ENCODE measurements around the gene SEC14L3.

SEC14L3 gene

GRCh38 chr22:30424534-30425326 lies 47.1 kb downstream of the SEC14L3 start:
- Histone ChIP-seq H3K79me2 (ENCODE audit: insufficient read depth, low read length) (peaks cover 40% of the 10 kb centered on the region), H3K4me2 (ENCODE audit: insufficient read depth, low read length) (peak overlapping the region; percentile 99), H2AFZ (ENCODE audit: low read depth, low read length) (peak overlapping the region; percentile 95), H3K27ac (ENCODE audit: low read length) (peak overlapping the region; percentile 92), H3K9me3 (ENCODE audit: insufficient read depth, low read length, severe bottlenecking) (no peaks in the 10 kb centered on the region), H3K4me1 (ENCODE audit: insufficient read depth, low read length) (peaks cover 59% of the 10 kb centered on the region), H3K9ac (ENCODE audit: low read depth, low read length) (peak overlapping the region; percentile 94), H3K27me3 (ENCODE audit: insufficient read depth, low read length, poor library complexity) (no peaks in the 10 kb centered on the region), H3K4me3 (ENCODE audit: low read depth in 1 of 2, low read length in 2 of 2) (peak overlapping the region; percentile 84 to 91), H3K36me3 (ENCODE audit: insufficient read depth, low read length) (peaks cover 58% of the 10 kb centered on the region), H4K20me1 (ENCODE audit: insufficient read depth, low read length) (peaks cover 19% of the 10 kb centered on the region)
- DNase-seq (peak; percentile 25), ATAC-seq (ENCODE audit: insufficient read depth, low read depth) (no peak)
- TF ChIP-seq EZH2 (IDR thresholded peaks at IDR 0.05; ENCODE audit: borderline replicate concordance, low read depth, low read length, severe bottlenecking): no peak
- TF ChIP-seq, protein P1, sequence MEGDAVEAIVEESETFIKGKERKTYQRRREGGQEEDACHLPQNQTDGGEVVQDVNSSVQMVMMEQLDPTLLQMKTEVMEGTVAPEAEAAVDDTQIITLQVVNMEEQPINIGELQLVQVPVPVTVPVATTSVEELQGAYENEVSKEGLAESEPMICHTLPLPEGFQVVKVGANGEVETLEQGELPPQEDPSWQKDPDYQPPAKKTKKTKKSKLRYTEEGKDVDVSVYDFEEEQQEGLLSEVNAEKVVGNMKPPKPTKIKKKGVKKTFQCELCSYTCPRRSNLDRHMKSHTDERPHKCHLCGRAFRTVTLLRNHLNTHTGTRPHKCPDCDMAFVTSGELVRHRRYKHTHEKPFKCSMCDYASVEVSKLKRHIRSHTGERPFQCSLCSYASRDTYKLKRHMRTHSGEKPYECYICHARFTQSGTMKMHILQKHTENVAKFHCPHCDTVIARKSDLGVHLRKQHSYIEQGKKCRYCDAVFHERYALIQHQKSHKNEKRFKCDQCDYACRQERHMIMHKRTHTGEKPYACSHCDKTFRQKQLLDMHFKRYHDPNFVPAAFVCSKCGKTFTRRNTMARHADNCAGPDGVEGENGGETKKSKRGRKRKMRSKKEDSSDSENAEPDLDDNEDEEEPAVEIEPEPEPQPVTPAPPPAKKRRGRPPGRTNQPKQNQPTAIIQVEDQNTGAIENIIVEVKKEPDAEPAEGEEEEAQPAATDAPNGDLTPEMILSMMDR (IDR thresholded peaks at IDR 0.05; ENCODE audit: borderline replicate concordance, extremely low read depth, low read length, poor library complexity, severe bottlenecking): no peak

DNA sequence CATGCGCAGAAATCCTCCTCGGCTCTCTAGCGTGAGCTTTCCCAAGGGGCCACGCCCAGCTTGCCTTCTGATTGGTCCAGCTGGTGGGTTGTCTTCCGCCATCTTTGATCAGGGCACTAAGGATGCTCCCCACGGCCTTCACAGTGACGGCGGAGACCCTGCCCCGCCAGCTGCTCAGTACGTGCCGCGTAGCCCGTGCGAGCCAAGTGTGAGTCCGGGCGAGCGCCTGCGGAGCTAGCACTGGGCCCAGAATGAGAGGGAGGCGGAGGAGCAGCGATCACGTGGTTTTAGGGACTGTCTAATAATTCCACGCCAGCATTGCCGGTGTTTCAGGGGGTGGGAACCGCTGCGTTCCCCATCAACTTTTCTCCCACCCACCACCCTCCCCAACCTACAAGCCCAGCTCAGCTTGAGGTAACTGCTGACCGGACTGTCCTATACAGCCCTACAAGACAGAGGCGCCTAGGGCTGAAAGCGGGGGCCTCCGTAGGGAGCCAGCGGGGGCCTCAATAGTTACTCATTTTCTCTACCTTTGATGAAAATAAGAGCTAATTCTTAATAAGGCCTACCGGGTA lies 47.8 kb downstream of the SEC14L3 start:
- H4K20me1 ChIP-seq (ENCODE audit: insufficient read depth, low read length): peaks cover 19% of the 10 kb centered on the region
- peak overlapping the region; percentile 92 for H3K27ac ChIP-seq (ENCODE audit: low read length)
- H2AFZ ChIP-seq (ENCODE audit: low read depth, low read length): peak overlapping the region; percentile 95
- TF ChIP-seq EZH2 (IDR thresholded peaks at IDR 0.05; ENCODE audit: borderline replicate concordance, low read depth, low read length, severe bottlenecking): no peak
- TF ChIP-seq, protein P1 (IDR thresholded peaks at IDR 0.05; ENCODE audit: borderline replicate concordance, extremely low read depth, low read length, poor library complexity, severe bottlenecking): no peak
- H3K9ac ChIP-seq (ENCODE audit: low read depth, low read length): peak overlapping the region; percentile 94
- DNase-seq: peak; percentile 100
- no peaks in the 10 kb centered on the region for H3K9me3 ChIP-seq (ENCODE audit: insufficient read depth, low read length, severe bottlenecking)
- ATAC-seq (ENCODE audit: insufficient read depth, low read depth): peak; percentile 90
- H3K36me3 ChIP-seq (ENCODE audit: insufficient read depth, low read length): peaks cover 53% of the 10 kb centered on the region
- H3K4me2 ChIP-seq (ENCODE audit: insufficient read depth, low read length): peak overlapping the region; percentile 99
- H3K27me3 ChIP-seq (ENCODE audit: insufficient read depth, low read length, poor library complexity): no peaks in the 10 kb centered on the region
- H3K4me3 ChIP-seq (ENCODE audit: low read depth in 1 of 2, low read length in 2 of 2): peak overlapping the region; percentile 84 to 91
- peaks cover 40% of the 10 kb centered on the region for H3K79me2 ChIP-seq (ENCODE audit: insufficient read depth, low read length)
- peaks cover 59% of the 10 kb centered on the region for H3K4me1 ChIP-seq (ENCODE audit: insufficient read depth, low read length)

GRCh38 chr22:30423301-30423958 lies 48.4 kb downstream of the SEC14L3 start:
- peak overlapping the region; percentile 57 to 91; a peak in 3 of 4 replicates for H3K4me3 ChIP-seq (ENCODE audit: low read depth in 1 of 2, low read length in 2 of 2)
- no peak for TF ChIP-seq EZH2 (IDR thresholded peaks at IDR 0.05; ENCODE audit: borderline replicate concordance, low read depth, low read length, severe bottlenecking)
- TF ChIP-seq, protein P1 (IDR thresholded peaks at IDR 0.05; ENCODE audit: borderline replicate concordance, extremely low read depth, low read length, poor library complexity, severe bottlenecking): peak; percentile 32
- H3K79me2 ChIP-seq (ENCODE audit: insufficient read depth, low read length): peaks cover 40% of the 10 kb centered on the region
- peak; percentile 24 for ATAC-seq (ENCODE audit: insufficient read depth, low read depth)
- H3K9ac ChIP-seq (ENCODE audit: low read depth, low read length): peak overlapping the region; percentile 94
- peaks cover 18% of the 10 kb centered on the region for H4K20me1 ChIP-seq (ENCODE audit: insufficient read depth, low read length)
- H3K27me3 ChIP-seq (ENCODE audit: insufficient read depth, low read length, poor library complexity): no peaks in the 10 kb centered on the region
- peak overlapping the region; percentile 99 for H3K4me2 ChIP-seq (ENCODE audit: insufficient read depth, low read length)
- H3K4me1 ChIP-seq (ENCODE audit: insufficient read depth, low read length): peaks cover 59% of the 10 kb centered on the region
- peak overlapping the region; percentile 69 for H2AFZ ChIP-seq (ENCODE audit: low read depth, low read length)
- H3K27ac ChIP-seq (ENCODE audit: low read length): peak overlapping the region; percentile 92
- H3K36me3 ChIP-seq (ENCODE audit: insufficient read depth, low read length): peaks cover 53% of the 10 kb centered on the region
- DNase-seq: peak; percentile 70
- H3K9me3 ChIP-seq (ENCODE audit: insufficient read depth, low read length, severe bottlenecking): no peaks in the 10 kb centered on the region
